SU-DHL-6 (cell line): ENCODE results near the gene KCTD19.

Source experiments
- H2AFZ ChIP-seq: fragments of 200-600 bp; sonication (generic); 2 replicates; pipeline ENCODE4 v1.6.1; 2014; ENCODE audit warnings: low read depth, mild to moderate bottlenecking, moderate library complexity, mixed read lengths, antibody characterized with exemption, low read length; ENCODE audit not compliant: severe bottlenecking
- H3F3A ChIP-seq: fragments of 200-600 bp; shearing (Covaris generic); 2 replicates; pipeline ENCODE4 v1.6.0; 2016; ENCODE audit warnings: antibody characterized with exemption, mild to moderate bottlenecking; ENCODE audit not compliant: insufficient read depth
- H3K27ac ChIP-seq: fragments of 200-600 bp; sonication (generic); 2 replicates; pipeline ENCODE4 v1.5.1; 2016; ENCODE audit warnings: low read depth, mild to moderate bottlenecking, low read length, moderate library complexity, mixed read lengths
- H3K27me3 ChIP-seq: fragments of 200-600 bp; sonication (generic), shearing (Covaris generic); 2 replicates; pipeline ENCODE4 v1.6.0; 2014; ENCODE audit warnings: mild to moderate bottlenecking, low read length
- H3K36me3 ChIP-seq: fragments of 200-600 bp; sonication (generic); 2 replicates; pipeline ENCODE4 v1.6.1; 2014; ENCODE audit warnings: mild to moderate bottlenecking, low read length, mixed read lengths
- H3K4me2 ChIP-seq: fragments of 300-600, 200-600 bp; shearing (Covaris generic), sonication (generic); 2 replicates; pipeline ENCODE4 v1.6.0; 2014; ENCODE audit warnings: low read length, low read depth, mild to moderate bottlenecking; ENCODE audit not compliant: poor library complexity, severe bottlenecking
- H3K4me3 ChIP-seq: fragments of 200-600 bp; sonication (generic); 2 replicates; pipeline ENCODE4 v1.5.1; 2014; ENCODE audit warnings: antibody characterized with exemption, low read length, mild to moderate bottlenecking, mixed read lengths; ENCODE audit not compliant: insufficient read depth, poor library complexity, severe bottlenecking
- H3K79me2 ChIP-seq: fragments of 200-600 bp; sonication (generic); 2 replicates; pipeline ENCODE4 v1.6.1; 2014; ENCODE audit warnings: mild to moderate bottlenecking, low read length, moderate library complexity; ENCODE audit not compliant: insufficient read depth
- H3K9ac ChIP-seq: fragments of 200-600 bp; sonication (generic); 2 replicates; pipeline ENCODE4 v1.7.0; 2014; ENCODE audit warnings: mild to moderate bottlenecking, low read length
- H3K9me2 ChIP-seq: fragments of 200-600 bp; sonication (generic); replicated peaks from 2 replicates; pipeline ENCODE4 v1.6.1; 2014; ENCODE audit warnings: low read length; ENCODE audit not compliant: insufficient read depth
- H3K9me3 ChIP-seq: fragments of 200-600 bp; sonication (generic); 2 replicates; pipeline ENCODE4 v1.6.1; 2014; ENCODE audit warnings: low read length, mixed read lengths; ENCODE audit not compliant: insufficient read depth
- H4K20me1 ChIP-seq: fragments of 200-600 bp; sonication (generic); 2 replicates; pipeline ENCODE4 v1.6.1; 2014; ENCODE audit warnings: low read depth, mild to moderate bottlenecking, antibody characterized with exemption, low read length, moderate library complexity, mixed read lengths
- CTCF ChIP-seq: fragments of 200-600 bp; sonication (generic); IDR thresholded peaks from one replicate; pipeline ENCODE4 v1.5.1; 2017; ENCODE audit warnings: antibody characterized with exemption, mild to moderate bottlenecking, low read length, moderate library complexity; ENCODE audit not compliant: insufficient read depth, poor library complexity, severe bottlenecking
- EZH2phosphoT487 ChIP-seq: fragments of 200-600 bp; sonication (generic), shearing (Covaris generic); conservative IDR thresholded peaks from 2 replicates; pipeline ENCODE4 v1.6.1; 2018; ENCODE audit warnings: mild to moderate bottlenecking, antibody characterized with exemption, low read length, moderate library complexity, mixed read lengths

KCTD19 gene

DNA sequence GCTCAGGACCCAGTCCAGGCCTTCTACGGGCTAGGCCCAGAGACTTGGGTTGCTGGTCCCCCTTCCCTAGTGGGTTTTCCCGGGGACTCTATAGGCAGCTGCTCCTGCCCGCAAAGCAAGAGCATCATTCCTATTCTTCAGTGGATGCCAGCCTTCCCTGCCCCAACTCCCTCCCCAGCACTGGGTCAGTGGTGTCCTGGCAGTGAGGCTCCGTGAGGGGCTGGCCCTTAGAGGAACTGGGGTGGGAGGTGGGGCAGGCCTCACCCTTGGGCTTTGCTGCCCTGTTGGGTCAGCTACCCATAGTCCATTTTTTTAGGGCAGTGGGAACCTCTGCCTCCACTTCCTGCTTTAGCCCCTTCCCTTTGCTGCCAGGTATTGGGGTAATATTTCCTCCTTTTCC is 55.1 kb downstream of the KCTD19 start:
- Histone ChIP-seq H3K4me3 (no peak overlapping the region), H3K36me3 (no peaks in the 10 kb centered on the region), H4K20me1 (no peaks in the 10 kb centered on the region), H3K4me2 (no peak overlapping the region), H3K9me3 (no peaks in the 10 kb centered on the region), H3K27me3 (no peaks in the 10 kb centered on the region), H3F3A (no peaks in the 10 kb centered on the region), H3K79me2 (no peaks in the 10 kb centered on the region), H2AFZ (no peak overlapping the region), H3K9ac (no peak overlapping the region), H3K27ac (no peak overlapping the region), H3K9me2 (no peaks in the 10 kb centered on the region)
- TF ChIP-seq CTCF: no peak
- no peak for TF ChIP-seq EZH2phosphoT487

DNA sequence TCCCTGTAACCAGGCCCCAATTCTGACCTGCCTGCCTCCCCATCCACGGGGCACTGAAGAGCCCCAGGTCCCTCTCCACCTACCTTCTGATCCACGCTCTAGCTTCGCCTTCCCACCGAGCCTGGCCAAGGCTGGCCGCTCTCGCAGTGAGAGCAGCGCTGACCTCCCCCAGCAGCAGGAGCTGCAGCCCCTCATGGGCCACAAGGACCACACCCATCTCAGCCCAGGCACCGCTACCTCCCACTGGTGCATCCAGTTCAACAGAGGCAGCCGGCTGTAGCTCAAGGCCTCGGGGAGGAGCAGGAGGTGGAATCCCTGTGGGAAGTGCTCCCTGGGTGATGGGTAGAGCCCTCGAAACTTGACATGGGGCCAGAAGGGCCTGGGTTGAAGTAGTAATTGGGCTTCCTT is 55.6 kb downstream of the KCTD19 start:
- H3K27me3 ChIP-seq: no peaks in the 10 kb centered on the region
- no peak overlapping the region for H3K9ac ChIP-seq
- no peaks in the 10 kb centered on the region for H3K9me2 ChIP-seq
- no peaks in the 10 kb centered on the region for H3K36me3 ChIP-seq
- no peak overlapping the region for H2AFZ ChIP-seq
- no peaks in the 10 kb centered on the region for H3F3A ChIP-seq
- H3K27ac ChIP-seq: no peak overlapping the region
- no peaks in the 10 kb centered on the region for H3K9me3 ChIP-seq
- H3K4me2 ChIP-seq: no peak overlapping the region
- H3K4me3 ChIP-seq: no peak overlapping the region
- H4K20me1 ChIP-seq: no peaks in the 10 kb centered on the region
- TF ChIP-seq CTCF (no peak), EZH2phosphoT487 (no peak)
- no peaks in the 10 kb centered on the region for H3K79me2 ChIP-seq

DNA sequence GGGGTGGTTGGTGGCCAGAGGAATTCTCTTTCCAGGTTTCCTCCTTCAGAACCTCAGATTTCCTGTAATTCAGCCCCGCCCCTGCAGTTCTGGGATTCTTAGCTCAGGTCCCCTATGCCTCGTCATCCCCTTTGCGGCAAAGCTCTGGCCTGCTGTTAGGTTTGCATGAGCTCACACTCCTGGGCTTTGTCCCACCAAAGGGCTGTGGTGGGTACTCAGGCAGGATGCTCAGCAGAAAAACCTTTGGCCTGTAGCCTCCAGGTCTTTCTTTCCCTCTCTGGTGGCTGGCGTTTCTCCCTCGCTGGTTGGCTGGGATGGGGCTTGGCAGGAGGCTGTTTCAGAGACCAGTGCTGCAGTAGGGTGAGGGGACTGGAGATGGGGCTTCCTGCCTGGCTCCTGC is 56.8 kb downstream of the KCTD19 start:
- Histone ChIP-seq H3K9me3 (no peaks in the 10 kb centered on the region), H3K9ac (no peak overlapping the region), H3K4me3 (no peak overlapping the region), H3F3A (no peaks in the 10 kb centered on the region), H3K27me3 (no peaks in the 10 kb centered on the region), H3K27ac (no peak overlapping the region), H3K79me2 (no peaks in the 10 kb centered on the region), H3K9me2 (no peaks in the 10 kb centered on the region), H4K20me1 (no peaks in the 10 kb centered on the region), H3K4me2 (no peak overlapping the region), H3K36me3 (no peaks in the 10 kb centered on the region), H2AFZ (no peak overlapping the region)
- no peak for TF ChIP-seq CTCF
- TF ChIP-seq EZH2phosphoT487: no peak
